ENCODE measurements around the gene LINGO3. TPM values are rescaled to one million over a fixed set of nuclear protein-coding genes. Genes with fewer than 3 reads are reported as not detected.

LINGO3 gene
- total and polyA plus RNA-seq, 12 donors, result 0.11 TPM; not detected in 11

DNA sequence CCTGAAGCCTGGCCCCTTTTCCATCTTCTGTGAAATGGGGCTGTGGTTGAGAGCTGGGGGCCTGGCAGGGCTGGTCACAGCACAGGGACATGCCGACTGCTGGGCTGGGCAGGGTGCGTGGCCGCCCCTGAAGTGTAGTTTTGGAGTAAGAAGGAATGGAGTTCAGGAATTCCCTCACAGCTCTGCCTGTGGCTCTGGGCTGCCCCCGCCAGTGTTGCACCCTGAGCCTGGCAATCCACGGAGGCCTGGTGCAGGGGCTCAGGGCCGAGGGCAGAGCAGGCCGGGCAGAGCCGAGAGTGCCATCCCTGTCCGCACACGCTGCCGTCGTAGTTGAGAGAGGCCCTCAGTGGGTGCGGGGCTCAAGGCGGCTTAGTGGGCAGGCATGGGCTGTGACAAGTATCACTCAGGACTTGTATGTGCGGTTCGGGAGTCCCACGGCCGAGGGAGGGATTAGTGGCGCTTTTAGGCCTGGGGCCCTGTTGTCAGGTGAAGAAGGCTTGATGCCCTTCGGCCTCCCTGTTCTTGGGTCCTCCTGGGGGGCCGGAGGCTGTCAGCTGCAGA, 30.2 kb upstream of the LINGO3 start:
- H3K4me1 ChIP-seq (replicated peaks in 1 of 2), result no peaks in the 10 kb centered on the region
- 92 to 96% (median 94%) methylated on average over 18 to 21 of the region's 21 CpGs; no CpG with 5 or more reads in 1 of the 4 donors for WGBS, 4 donors
- no peaks in the 10 kb centered on the region for H3K9me3 ChIP-seq (replicated peaks in 1 of 3)
- no peak for TF ChIP-seq CTCF (IDR thresholded peaks at IDR 0.05)
- no peak for TF ChIP-seq POLR2A (IDR thresholded peaks at IDR 0.05)
- no peak overlapping the region for H3K4me3 ChIP-seq
- H3K36me3 ChIP-seq (replicated peaks in 1 of 2), result peaks cover 0 to 19% of the 10 kb centered on the region in 2 donors
- no peaks in the 10 kb centered on the region for H3K27me3 ChIP-seq
- intact Hi-C loops (cut with DNase I), result no loop called here
- H3K27ac ChIP-seq, result no peak overlapping the region
- no peak for DNase-seq

GRCh38 chr19:2337329-2337707, 29.4 kb upstream of the LINGO3 start:
- H3K27ac ChIP-seq, result no peak overlapping the region
- peak in 4 of 7 donors; percentile 26 to 83 (median 44) for DNase-seq
- H3K27me3 ChIP-seq, result no peaks in the 10 kb centered on the region
- H3K9me3 ChIP-seq (replicated peaks in 1 of 3), result no peaks in the 10 kb centered on the region
- H3K36me3 ChIP-seq (replicated peaks in 1 of 2), result peaks cover 0 to 19% of the 10 kb centered on the region in 2 donors
- intact Hi-C loops (cut with DNase I), result no loop called here
- H3K4me1 ChIP-seq (replicated peaks in 1 of 2), result no peaks in the 10 kb centered on the region
- TF ChIP-seq POLR2A (IDR thresholded peaks at IDR 0.05), result no peak
- peak in 1 of 6 experiments; percentile 19 for TF ChIP-seq CTCF (IDR thresholded peaks at IDR 0.05)
- WGBS, 4 donors, result 68 to 89% (median 79%) methylated on average over 3 to 19 of the region's 19 CpGs
- H3K4me3 ChIP-seq, result no peak overlapping the region

DNA sequence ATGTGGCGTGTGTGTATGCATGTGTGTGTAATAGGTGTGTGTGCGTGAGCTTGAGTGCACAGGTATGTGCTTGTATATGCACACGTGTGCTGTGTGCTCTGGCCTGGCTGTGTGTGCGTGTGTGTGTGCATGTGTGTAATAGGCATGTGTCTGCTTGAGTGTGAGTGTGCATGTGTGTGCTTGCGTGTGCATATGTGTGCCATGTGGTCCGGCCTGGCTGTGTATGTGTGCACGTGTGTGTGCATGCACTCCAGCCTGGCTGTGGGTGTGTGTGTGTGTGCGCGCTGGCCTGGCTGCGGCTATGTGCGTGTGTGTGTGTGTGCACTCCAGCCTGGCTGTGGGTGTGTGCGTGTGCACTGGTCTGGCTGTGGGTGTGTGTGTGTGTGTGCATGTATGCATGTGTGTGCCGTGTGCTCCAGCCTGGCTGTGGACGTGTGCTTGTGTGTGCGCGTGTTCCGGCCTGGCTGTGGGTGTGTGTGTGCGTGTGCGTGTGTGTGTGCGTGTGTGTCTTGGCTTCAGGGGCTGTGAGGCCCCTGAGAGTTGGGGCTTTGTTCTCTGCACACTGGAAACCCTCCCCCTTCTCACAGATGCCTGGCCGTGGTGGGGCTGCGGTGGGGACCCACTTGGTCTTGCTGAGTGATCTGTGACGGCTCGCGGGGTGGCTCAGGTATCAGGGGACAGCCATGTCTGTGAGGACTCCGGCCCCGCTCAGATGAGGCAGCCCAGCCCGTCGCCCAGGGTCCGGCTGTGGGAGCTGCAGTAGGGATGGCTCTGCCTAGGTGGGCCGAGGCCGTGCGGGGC, 28.8 kb upstream of the LINGO3 start:
- H3K27ac ChIP-seq, result no peak overlapping the region
- H3K4me3 ChIP-seq, result no peak overlapping the region
- H3K36me3 ChIP-seq (replicated peaks in 1 of 2), result peaks cover 0 to 14% of the 10 kb centered on the region in 2 donors
- H3K9me3 ChIP-seq (replicated peaks in 1 of 3), result no peaks in the 10 kb centered on the region
- intact Hi-C loops (cut with DNase I), result no loop called here
- H3K27me3 ChIP-seq, result no peaks in the 10 kb centered on the region
- DNase-seq, result no peak
- 76 to 91% (median 84%) methylated on average over 11 to 33 of the region's 33 CpGs for WGBS, 4 donors
- TF ChIP-seq POLR2A (IDR thresholded peaks at IDR 0.05) (no peak), CTCF (IDR thresholded peaks at IDR 0.05) (no peak)
- no peaks in the 10 kb centered on the region for H3K4me1 ChIP-seq (replicated peaks in 1 of 2)

GRCh38 chr19:2335848-2336247, 27.9 kb upstream of the LINGO3 start:
- WGBS, 4 donors, result 63 to 97% (median 88%) methylated on average over 3 of the region's 3 CpGs
- no peak overlapping the region for H3K27ac ChIP-seq

More at GRCh38 chr19:2335848-2336247, 27.9 kb upstream of the LINGO3 start:
- no peak for DNase-seq
- Histone ChIP-seq H3K4me3 (no peak overlapping the region), H3K27me3 (no peaks in the 10 kb centered on the region), H3K4me1 (replicated peaks in 1 of 2) (no peaks in the 10 kb centered on the region), H3K36me3 (replicated peaks in 1 of 2) (peaks cover 0 to 5% of the 10 kb centered on the region in 2 donors), H3K9me3 (replicated peaks in 1 of 3) (no peaks in the 10 kb centered on the region)
- TF ChIP-seq CTCF (IDR thresholded peaks at IDR 0.05) (no peak), POLR2A (IDR thresholded peaks at IDR 0.05) (no peak)
- intact Hi-C loops (cut with DNase I), result no loop called here
